ENCODE results near the gene DYNLT1.

GRCh38 chr6:158609455-158610155 lies 34.9 kb downstream of the DYNLT1 start:
- TF ChIP-seq CTCF (IDR thresholded peaks at IDR 0.05; ENCODE audit: insufficient read depth, low read length) (no peak), POLR2AphosphoS5 (IDR thresholded peaks at IDR 0.05; ENCODE audit: low read depth) (no peak), GABPA (IDR thresholded peaks at IDR 0.05; ENCODE audit: low read depth) (no peak), REST (IDR thresholded peaks at IDR 0.05; ENCODE audit: insufficient replicate concordance, low read depth) (no peak)
